OCI-LY7 (cell line): ENCODE data around the gene CGNL1.

ENCODE experiments used
- EZH2phosphoT487 ChIP-seq: fragments of 200-600 bp; sonication (generic); IDR thresholded peaks from 2 replicates; pipeline ENCODE4 v1.6.1; 2018; ENCODE audit warnings: low read depth, borderline replicate concordance, mild to moderate bottlenecking, mixed run types, antibody characterized with exemption, low read length, moderate library complexity, mixed read lengths
- TF ChIP-seq, protein P1 (sequence below): fragments of 200-600 bp; sonication (generic); conservative IDR thresholded peaks from 2 replicates; pipeline ENCODE4 v1.5.1; 2014; ENCODE audit warnings: mild to moderate bottlenecking, antibody characterized with exemption, low read length, moderate library complexity, mixed read lengths

- TF ChIP-seq, protein P1, sequence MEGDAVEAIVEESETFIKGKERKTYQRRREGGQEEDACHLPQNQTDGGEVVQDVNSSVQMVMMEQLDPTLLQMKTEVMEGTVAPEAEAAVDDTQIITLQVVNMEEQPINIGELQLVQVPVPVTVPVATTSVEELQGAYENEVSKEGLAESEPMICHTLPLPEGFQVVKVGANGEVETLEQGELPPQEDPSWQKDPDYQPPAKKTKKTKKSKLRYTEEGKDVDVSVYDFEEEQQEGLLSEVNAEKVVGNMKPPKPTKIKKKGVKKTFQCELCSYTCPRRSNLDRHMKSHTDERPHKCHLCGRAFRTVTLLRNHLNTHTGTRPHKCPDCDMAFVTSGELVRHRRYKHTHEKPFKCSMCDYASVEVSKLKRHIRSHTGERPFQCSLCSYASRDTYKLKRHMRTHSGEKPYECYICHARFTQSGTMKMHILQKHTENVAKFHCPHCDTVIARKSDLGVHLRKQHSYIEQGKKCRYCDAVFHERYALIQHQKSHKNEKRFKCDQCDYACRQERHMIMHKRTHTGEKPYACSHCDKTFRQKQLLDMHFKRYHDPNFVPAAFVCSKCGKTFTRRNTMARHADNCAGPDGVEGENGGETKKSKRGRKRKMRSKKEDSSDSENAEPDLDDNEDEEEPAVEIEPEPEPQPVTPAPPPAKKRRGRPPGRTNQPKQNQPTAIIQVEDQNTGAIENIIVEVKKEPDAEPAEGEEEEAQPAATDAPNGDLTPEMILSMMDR = no peak
- no peak for TF ChIP-seq EZH2phosphoT487
Observed at GRCh38 chr15:57544848-57545480, 168.7 kb downstream of the CGNL1 start.
